ENCODE data around the gene FBXO17.

DNA sequence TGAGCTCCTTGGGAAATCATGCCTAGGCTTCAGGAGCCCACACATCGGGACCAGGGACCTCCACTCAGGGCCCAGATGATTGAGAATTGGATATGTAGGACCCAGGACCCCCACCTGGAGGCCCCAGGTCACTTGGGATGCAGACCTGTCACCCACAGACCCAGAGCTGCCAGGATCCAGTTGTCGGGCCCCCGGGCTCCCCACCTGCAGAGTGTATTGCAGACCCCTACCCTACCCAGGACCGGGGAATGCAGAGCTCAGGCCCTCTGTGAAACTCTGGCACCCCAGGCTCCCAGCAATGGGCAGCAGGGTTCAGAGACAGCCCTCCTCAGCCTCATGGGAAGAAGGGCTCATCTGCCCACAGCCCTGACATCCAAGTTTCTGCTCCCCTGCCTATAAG, 69.9 kb downstream of the FBXO17 start:
- TF ChIP-seq, protein P1, sequence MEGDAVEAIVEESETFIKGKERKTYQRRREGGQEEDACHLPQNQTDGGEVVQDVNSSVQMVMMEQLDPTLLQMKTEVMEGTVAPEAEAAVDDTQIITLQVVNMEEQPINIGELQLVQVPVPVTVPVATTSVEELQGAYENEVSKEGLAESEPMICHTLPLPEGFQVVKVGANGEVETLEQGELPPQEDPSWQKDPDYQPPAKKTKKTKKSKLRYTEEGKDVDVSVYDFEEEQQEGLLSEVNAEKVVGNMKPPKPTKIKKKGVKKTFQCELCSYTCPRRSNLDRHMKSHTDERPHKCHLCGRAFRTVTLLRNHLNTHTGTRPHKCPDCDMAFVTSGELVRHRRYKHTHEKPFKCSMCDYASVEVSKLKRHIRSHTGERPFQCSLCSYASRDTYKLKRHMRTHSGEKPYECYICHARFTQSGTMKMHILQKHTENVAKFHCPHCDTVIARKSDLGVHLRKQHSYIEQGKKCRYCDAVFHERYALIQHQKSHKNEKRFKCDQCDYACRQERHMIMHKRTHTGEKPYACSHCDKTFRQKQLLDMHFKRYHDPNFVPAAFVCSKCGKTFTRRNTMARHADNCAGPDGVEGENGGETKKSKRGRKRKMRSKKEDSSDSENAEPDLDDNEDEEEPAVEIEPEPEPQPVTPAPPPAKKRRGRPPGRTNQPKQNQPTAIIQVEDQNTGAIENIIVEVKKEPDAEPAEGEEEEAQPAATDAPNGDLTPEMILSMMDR (IDR thresholded peaks at IDR 0.05; ENCODE audit: low read depth, low read length) = no peak
- no peak for TF ChIP-seq POLR2A (IDR thresholded peaks at IDR 0.05; ENCODE audit: extremely low read depth, insufficient read length)
- TF ChIP-seq, protein P2, sequence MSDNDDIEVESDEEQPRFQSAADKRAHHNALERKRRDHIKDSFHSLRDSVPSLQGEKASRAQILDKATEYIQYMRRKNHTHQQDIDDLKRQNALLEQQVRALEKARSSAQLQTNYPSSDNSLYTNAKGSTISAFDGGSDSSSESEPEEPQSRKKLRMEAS (IDR thresholded peaks at IDR 0.05; ENCODE audit: low read depth, low read length) = no peak
- TF ChIP-seq MYC (IDR thresholded peaks at IDR 0.05; ENCODE audit: low read depth, low read length) = no peak
